ENCODE data around the gene SPRED3.

Gene SPRED3

DNA sequence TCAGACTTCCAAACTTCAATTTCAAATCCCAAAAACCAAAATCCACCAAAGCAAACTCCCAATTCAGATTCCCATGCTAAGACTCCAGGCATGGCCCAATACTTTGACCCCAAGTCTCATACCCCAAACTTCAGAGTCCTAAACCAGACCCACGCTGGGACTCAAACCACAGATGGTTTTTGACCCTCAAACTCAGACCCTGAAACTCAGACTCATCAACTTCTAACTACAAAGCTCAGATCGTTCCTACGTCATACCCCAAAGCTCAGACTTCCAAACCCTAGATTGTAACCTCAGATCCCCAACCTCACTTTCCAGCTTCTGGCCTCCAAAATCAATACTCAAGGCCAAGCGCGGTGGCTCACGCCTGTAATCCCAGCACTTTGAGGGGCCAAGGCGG is 56.9 kb downstream of the SPRED3 start:
- DNase-seq (ENCODE audit: low spot score) = no peak

- no peak for DNase-seq (ENCODE audit: low spot score)
Observed at GRCh38 chr19:38448225-38448624, 59.7 kb downstream of the SPRED3 start.
